B cell (primary cell): ENCODE data around the gene HDDC3. TPM values are rescaled to one million over a fixed set of nuclear protein-coding genes. Genes with fewer than 3 reads are reported as not detected.

Source experiments
- ATAC-seq: fragments of 200-7000 bp; cut with Tn5 transposase; one replicate; pipeline ENCODE4 v1.10.0; 2021; ENCODE audit warnings: low read depth, mild to moderate bottlenecking, moderate number of reproducible peaks, moderate library complexity
- CTCF ChIA-PET: fragments of 350-600 bp; sonication (Branson Sonifier 250); formaldehyde crosslinking; loops from one replicate; lab custom pipeline; 2021; ENCODE audit warnings: antibody characterized with exemption, inconsistent platforms; lab: Charles Lee
- POLR2A ChIA-PET: fragments of 350-600 bp; sonication (Branson Sonifier 250); formaldehyde crosslinking; loops from one replicate; lab custom pipeline; 2021; ENCODE audit warnings: antibody characterized with exemption; lab: Charles Lee
- DNase-seq: peaks from one replicate; pipeline ENCODE4 v3.0.0; 2013
- H2AFZ ChIP-seq: 2 replicates; pipeline ENCODE4 v1.6.1; 2012; ENCODE audit warnings: mild to moderate bottlenecking, low read depth, low read length; ENCODE audit not compliant: insufficient read depth, poor library complexity, severe bottlenecking
- H3K27ac ChIP-seq, 2 donors: 1 replicate in 1 of 2; 2 replicates in 1 of 2; pipeline ENCODE4 v1.5.1; 2012 to 2013; ENCODE audit warnings: low read length in 2 of 2, mild to moderate bottlenecking in 2 of 2, moderate library complexity in 1 of 2
- H3K27me3 ChIP-seq, 4 experiments: fragments of 200-600 bp in 1 of 4; sonication (generic) in 1 of 4; replicated peaks in 1 of 4; 1 replicate in 2 of 4; 2 replicates in 2 of 4; pipeline versions ENCODE4 v1.6.1 to v1.7.0; 2013 to 2016; ENCODE audit warnings: low read length in 3 of 4, mild to moderate bottlenecking in 2 of 4, mixed read lengths in 1 of 4, moderate library complexity in 1 of 4; ENCODE audit not compliant: insufficient read depth in 4 of 4, control insufficient read depth in 3 of 4; ENCODE audit errors: control extremely low read depth in 1 of 4
- H3K36me3 ChIP-seq, 2 experiments: replicated peaks in 1 of 2; 1 replicate in 1 of 2; 2 replicates in 1 of 2; pipeline versions ENCODE4 v1.6.1 to v1.7.1; 2013; ENCODE audit warnings: low read length in 1 of 2; ENCODE audit not compliant: insufficient read depth in 2 of 2, control insufficient read depth in 1 of 2; ENCODE audit errors: control extremely low read depth in 1 of 2, extremely low read depth in 1 of 2
- H3K4me1 ChIP-seq, 2 donors: fragments of 200-600 bp in 1 of 2; sonication (generic) in 1 of 2; 1 replicate in 1 of 2; 2 replicates in 1 of 2; pipeline versions ENCODE4 v1.5.1 to v1.6.1; 2013 to 2017; ENCODE audit warnings: low read length in 2 of 2; ENCODE audit not compliant: control insufficient read depth in 2 of 2, insufficient read depth in 2 of 2
- H3K4me2 ChIP-seq: replicated peaks from 2 replicates; pipeline ENCODE3; 2012; ENCODE audit warnings: mild to moderate bottlenecking, low read depth, low read length; ENCODE audit not compliant: poor library complexity, severe bottlenecking
- H3K4me3 ChIP-seq, 5 experiments: fragments of 200-600 bp in 1 of 5; sonication (generic) in 1 of 5; 1 replicate in 3 of 5; 2 replicates in 2 of 5; pipeline versions ENCODE4 v1.5.1 to v1.7.0; 2011 to 2016; ENCODE audit warnings: low read length in 4 of 5, mild to moderate bottlenecking in 4 of 5, low read depth in 2 of 5, control low read depth in 1 of 5, moderate library complexity in 1 of 5; ENCODE audit not compliant: insufficient read depth in 1 of 5; ENCODE audit errors: control extremely low read depth in 1 of 5, extremely low read depth in 1 of 5
- H3K79me2 ChIP-seq: fragments of 200-600 bp; sonication (generic); one replicate; pipeline ENCODE4 v1.6.0; 2016; ENCODE audit warnings: low read length; ENCODE audit not compliant: control insufficient read depth, insufficient read depth
- H3K9ac ChIP-seq: fragments of 200-600 bp; sonication (generic); 2 replicates; pipeline ENCODE4 v1.6.1; 2017; ENCODE audit warnings: mild to moderate bottlenecking, low read length, moderate library complexity
- H3K9me3 ChIP-seq, 3 donors: one replicate each; pipeline versions ENCODE4 v1.6.1 to v1.7.1; 2013; ENCODE audit warnings: low read length in 2 of 3; ENCODE audit not compliant: control insufficient read depth in 2 of 3, insufficient read depth in 1 of 3; ENCODE audit errors: control extremely low read depth in 1 of 3
- H4K20me1 ChIP-seq: 2 replicates; pipeline ENCODE4 v1.6.0; 2012; ENCODE audit warnings: mild to moderate bottlenecking, low read length; ENCODE audit not compliant: insufficient read depth, control insufficient read depth, poor library complexity, severe bottlenecking
- H3K27ac Mint-ChIP-seq: one replicate; pipeline ENCODE4 v1.8.0; 2021; ENCODE audit warnings: mixed read lengths
- H3K27me3 Mint-ChIP-seq: one replicate; pipeline ENCODE4 v1.8.0; 2021; ENCODE audit warnings: mixed read lengths
- H3K4me1 Mint-ChIP-seq: one replicate; pipeline ENCODE4 v1.8.0; 2021; ENCODE audit warnings: mixed read lengths
- H3K4me3 Mint-ChIP-seq: one replicate; pipeline ENCODE4 v1.8.0; 2021; ENCODE audit warnings: mixed read lengths
- H3K9me3 Mint-ChIP-seq: one replicate; pipeline ENCODE4 v1.8.0; 2022; ENCODE audit warnings: mixed read lengths; ENCODE audit not compliant: insufficient read depth
- CTCF ChIP-seq: fragments of 200-600 bp; IDR thresholded peaks from one replicate; pipeline ENCODE4 v1.8.0; 2022; ENCODE audit warnings: antibody characterized with exemption, mild to moderate bottlenecking
- EZH2 ChIP-seq: IDR thresholded peaks from 2 replicates; pipeline ENCODE4 v1.6.1; 2012; ENCODE audit warnings: borderline replicate concordance, low read depth, mild to moderate bottlenecking, moderate library complexity, low read length; ENCODE audit not compliant: insufficient read depth, poor library complexity, severe bottlenecking
- WGBS: methylation state at CpG from one replicate; pipeline ENCODE4 v1.1.5; 2013; ENCODE audit warnings: missing lambda C conversion rate; ENCODE audit not compliant: insufficient coverage; 5-methylcytosine and 5-hydroxymethylcytosine counted together
- intact Hi-C: fragments of 100-400 bp; cut with micrococcal nuclease; formaldehyde crosslinking; loops from one replicate; pipeline ENCODE4 v1.10.0; 2022
- polyA plus RNA-seq: library from polyadenylated mRNA; depleted of rRNA; stranded (reverse); fragments of >200 nt; gene quantifications from 2 replicates; pipeline ENCODE4 v1.2.3, GENCODE V29; 2012
- total RNA-seq, 2 donors: library from RNA; stranded (reverse); fragments of 120-200 nt in 1 of 2; gene quantifications; 1 replicate in 1 of 2; 2 replicates in 1 of 2; pipeline versions ENCODE4 v1.2.3 to v1.2.4, GENCODE V29; 2013 to 2022

HDDC3 gene
- total and polyA plus RNA-seq, 2 donors (not counting 1 experiment from before 2014, with no cell fraction given): 23.9 to 26.8 TPM

DNA sequence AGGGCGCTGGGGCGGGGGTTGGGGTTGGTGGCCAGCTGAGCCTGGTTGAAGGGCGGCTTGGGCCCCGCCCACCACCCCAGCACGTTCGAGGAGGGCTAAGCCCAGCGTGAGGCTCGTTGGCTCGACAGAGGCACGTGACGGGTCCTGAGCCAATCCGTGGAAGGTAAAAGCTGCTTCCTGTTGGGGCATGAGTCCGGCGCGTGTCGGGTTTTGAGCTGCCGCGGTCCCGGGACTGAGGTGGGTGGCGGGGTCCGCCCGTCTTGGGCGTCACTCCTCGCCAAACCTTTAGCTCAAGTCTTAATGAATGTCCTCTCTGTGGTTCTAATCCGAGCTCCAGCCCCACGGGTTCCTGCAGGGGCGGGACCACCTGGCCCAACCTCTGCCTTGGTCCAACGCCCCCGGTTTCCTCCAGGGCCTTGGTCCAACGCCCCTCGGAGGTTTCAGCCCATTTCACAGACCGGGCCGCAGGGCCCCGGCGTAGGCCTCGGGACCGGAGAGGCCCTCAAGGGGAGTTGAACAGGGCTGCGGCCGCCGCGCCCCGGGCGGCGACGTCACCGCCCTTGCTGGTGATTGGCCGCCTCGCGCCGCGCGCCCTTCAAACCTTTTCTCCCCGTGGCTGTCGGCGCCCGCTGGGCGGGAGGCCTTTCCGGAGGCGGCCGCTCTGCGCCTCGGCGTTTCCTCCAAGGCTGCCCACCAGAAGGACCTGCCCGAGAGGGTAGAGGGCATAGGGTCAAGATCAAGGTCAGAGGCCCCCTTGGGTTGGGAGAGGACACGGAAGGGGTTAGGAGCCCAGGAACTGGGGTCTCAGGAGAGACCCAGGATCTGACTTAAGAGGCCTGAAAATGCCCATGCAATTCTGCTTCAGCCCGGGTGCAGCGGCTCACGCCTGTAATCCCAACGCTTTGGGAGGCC, 22.6 kb upstream of the HDDC3 start, which contains the start of gene RCCD1:
Gene RCCD1 (plus strand): TSS at position 173 of the 912 bp plus-strand sequence. CDS start 1,851 bp downstream, outside the sequence.
- POLR2A ChIA-PET: interaction anchor here (0.7 to 1.6 kb wide), 7 partner anchors 14 to 43 kb away, joined by 3 to 12 read pairs (median 5); partner anchors contain the start of genes HDDC3 and UNC45A
- peaks cover 12% of the 10 kb centered on the region for H4K20me1 ChIP-seq
- peaks cover 13% of the 10 kb centered on the region for H3K79me2 ChIP-seq
- WGBS: 2% methylated on average over 69 of the region's 69 CpGs
- peak; percentile 95 for ATAC-seq
- peaks cover 16 to 24% of the 10 kb centered on the region in 2 donors for H3K4me1 ChIP-seq
- H3K4me2 ChIP-seq: peak within 1 kb of the TSS; percentile 89
- Mint-ChIP-seq H3K27me3 (no peaks in the 10 kb centered on the region), H3K4me3 (peak within 1 kb of the TSS; percentile 90), H3K27ac (peak within 1 kb of the TSS; percentile 92), H3K9me3 (no peaks in the 10 kb centered on the region), H3K4me1 (peaks cover 21% of the 10 kb centered on the region)
- H3K4me3 ChIP-seq: peak within 1 kb of the TSS; percentile 69 to 93 (median 89)
- H3K9me3 ChIP-seq: no peaks in the 10 kb centered on the region
- CTCF ChIA-PET: interaction anchor here (1.3 to 8.7 kb wide), 12 partner anchors 11 to 318 kb away, joined by 3 to 118 read pairs (median 7); partner anchors contain the start of genes HDDC3, UNC45A and VPS33B
- TF ChIP-seq EZH2 (no peak), CTCF (no peak)
- H2AFZ ChIP-seq: peak within 1 kb of the TSS; percentile 95
- peaks cover 0 to 25% of the 10 kb centered on the region in 2 experiments for H3K36me3 ChIP-seq
- no peaks in the 10 kb centered on the region for H3K27me3 ChIP-seq
- peak within 1 kb of the TSS; percentile 97 for H3K9ac ChIP-seq
- peak; percentile 92 for DNase-seq
- H3K27ac ChIP-seq: peak within 1 kb of the TSS; percentile 97
- intact Hi-C loops: loop anchor here (1.0 to 5.0 kb wide), 4 partner anchors 20 to 67 kb away; partner anchors contain the start of genes PRC1, UNC45A and VPS33B
